ENCODE data around the gene MISP3.

GRCh38 chr19:14059093-14059480 is 13.5 kb upstream of the MISP3 start:
- peak; percentile 87 for TF ChIP-seq CTCF (IDR thresholded peaks at IDR 0.05)
- TF ChIP-seq NR2C2 (CRISPR knock-in tag; IDR thresholded peaks at IDR 0.05): no peak
- TF ChIP-seq MAX (CRISPR knock-in tag; IDR thresholded peaks at IDR 0.05): no peak
- no peak for TF ChIP-seq PRDM15 (CRISPR knock-in tag; IDR thresholded peaks at IDR 0.05)
- no peak for TF ChIP-seq USF2 (CRISPR knock-in tag; IDR thresholded peaks at IDR 0.05)
- TF ChIP-seq CREB1 (CRISPR knock-in tag; IDR thresholded peaks at IDR 0.05): no peak
- TF ChIP-seq NR3C1 (CRISPR knock-in tag; conservative IDR thresholded peaks at IDR 0.05; ENCODE audit: low read depth): no peak
- no peak for TF ChIP-seq ZNF138 (CRISPR knock-in tag; conservative IDR thresholded peaks at IDR 0.05)
